Hepatocyte (in vitro differentiated cells): ENCODE results near the gene MFSD1. TPM values are rescaled to one million over a fixed set of nuclear protein-coding genes. Genes with fewer than 3 reads are reported as not detected.

Source experiments
- DNase-seq: peaks from one replicate; pipeline ENCODE4 v3.0.0-alpha.2; 2016; ENCODE audit warnings: low spot score
- H2AFZ ChIP-seq: fragments of 200-600 bp; sonication (generic); 2 replicates; pipeline ENCODE4 v1.6.0; 2016; ENCODE audit warnings: antibody characterized with exemption, mild to moderate bottlenecking
- H3K27ac ChIP-seq: fragments of 200-600 bp; sonication (generic); 2 replicates; pipeline ENCODE4 v1.5.1; 2016; ENCODE audit warnings: mild to moderate bottlenecking
- H3K27me3 ChIP-seq: fragments of 200-600 bp; sonication (generic); 2 replicates; pipeline ENCODE4 v1.6.1; 2016
- H3K36me3 ChIP-seq: fragments of 200-600 bp; sonication (generic); replicated peaks from 2 replicates; pipeline ENCODE4 v1.5.1; 2016; ENCODE audit warnings: low read depth; ENCODE audit not compliant: insufficient read depth
- H3K4me1 ChIP-seq: fragments of 200-600 bp; sonication (generic); 2 replicates; pipeline ENCODE4 v1.5.1; 2016; ENCODE audit warnings: mild to moderate bottlenecking, moderate library complexity; ENCODE audit not compliant: insufficient read depth
- H3K4me2 ChIP-seq: fragments of 200-600 bp; sonication (generic); 2 replicates; pipeline ENCODE4 v1.6.0; 2016
- H3K4me3 ChIP-seq: fragments of 200-600 bp; sonication (generic); 2 replicates; pipeline ENCODE4 v1.5.1; 2016; ENCODE audit warnings: mild to moderate bottlenecking
- H3K79me2 ChIP-seq: fragments of 200-600 bp; sonication (generic); 2 replicates; pipeline ENCODE4 v1.6.0; 2017; ENCODE audit warnings: mild to moderate bottlenecking
- H3K9me2 ChIP-seq: fragments of 200-600 bp; sonication (generic); replicated peaks from 2 replicates; pipeline ENCODE4 v1.6.0; 2017; ENCODE audit warnings: mild to moderate bottlenecking; ENCODE audit not compliant: insufficient read depth
- H3K9me3 ChIP-seq: fragments of 200-600 bp; sonication (generic); 2 replicates; pipeline ENCODE4 v1.5.1; 2016; ENCODE audit warnings: low read depth, mild to moderate bottlenecking
- H4K20me1 ChIP-seq: fragments of 200-600 bp; sonication (generic); 2 replicates; pipeline ENCODE4 v1.6.0; 2016; ENCODE audit warnings: mild to moderate bottlenecking; ENCODE audit not compliant: insufficient read depth, poor library complexity, severe bottlenecking
- CTCF ChIP-seq: fragments of 200-600 bp; sonication (generic); IDR thresholded peaks from 2 replicates; pipeline ENCODE4 v1.5.1; 2016; ENCODE audit warnings: antibody characterized with exemption, mild to moderate bottlenecking; ENCODE audit not compliant: poor library complexity
- EZH2 ChIP-seq: fragments of 200-600 bp; sonication (generic); IDR thresholded peaks from 2 replicates; pipeline ENCODE4 v1.6.1; 2016; ENCODE audit warnings: antibody characterized with exemption, mild to moderate bottlenecking, borderline replicate concordance
- EZH2phosphoT487 ChIP-seq: fragments of 200-600 bp; sonication (generic); IDR thresholded peaks from one replicate; pipeline ENCODE4 v1.6.1; 2018; ENCODE audit warnings: antibody characterized with exemption, mild to moderate bottlenecking, low read depth, moderate library complexity; ENCODE audit not compliant: unreplicated experiment, severe bottlenecking
- WGBS: methylation state at CpG from one replicate; pipeline ENCODE4 v1.1.6; 2016; ENCODE audit warnings: low lambda C conversion rate; ENCODE audit errors: missing lambda C conversion rate; 5-methylcytosine and 5-hydroxymethylcytosine counted together
- polyA plus RNA-seq: library from polyadenylated mRNA; unstranded; fragments of >200 nt; fragmentation: Nextera tagmentation; extraction: Ambion mirVana; gene quantifications from 2 replicates; pipeline ENCODE4 v1.2.1, GENCODE V29; 2016
- total RNA-seq: library from RNA; depleted of rRNA; stranded (reverse); fragments of >200 nt; gene quantifications from 2 replicates; pipeline ENCODE4 v1.2.3, GENCODE V29; 2014

MFSD1 gene
- total and polyA plus RNA-seq, 2 experiments from 2014 or later = 58.6 to 74.9 TPM

DNA sequence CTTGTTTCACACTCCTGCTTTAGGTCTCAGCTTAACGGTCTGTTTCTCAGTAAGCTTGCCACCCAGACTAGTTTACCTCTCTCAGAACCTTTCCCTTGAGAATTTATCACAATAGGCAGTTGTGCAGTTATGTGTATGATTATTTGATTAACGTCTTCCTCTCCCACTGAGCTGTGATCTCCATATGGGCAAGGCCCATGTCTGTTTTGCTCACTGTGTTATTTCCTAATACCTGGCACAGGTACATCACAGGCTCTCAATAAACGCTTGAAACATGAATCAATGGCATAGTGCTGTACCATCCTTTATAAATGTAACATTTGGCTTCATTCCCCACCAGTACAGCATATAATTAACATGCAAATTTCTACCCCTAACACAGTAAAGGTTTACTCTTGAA, 40.5 kb upstream of the MFSD1 start:
- WGBS = 91% methylated on average over 3 of the region's 3 CpGs
- Histone ChIP-seq H3K27ac (no peak overlapping the region), H4K20me1 (no peaks in the 10 kb centered on the region), H3K27me3 (no peaks in the 10 kb centered on the region), H3K4me3 (no peak overlapping the region), H3K9me3 (no peaks in the 10 kb centered on the region), H3K4me2 (no peak overlapping the region), H3K9me2 (no peaks in the 10 kb centered on the region), H3K36me3 (no peaks in the 10 kb centered on the region), H3K79me2 (no peaks in the 10 kb centered on the region), H2AFZ (no peak overlapping the region), H3K4me1 (no peaks in the 10 kb centered on the region)
- DNase-seq = no peak
- TF ChIP-seq EZH2 = no peak
- TF ChIP-seq CTCF = no peak
- TF ChIP-seq EZH2phosphoT487 = no peak

DNA sequence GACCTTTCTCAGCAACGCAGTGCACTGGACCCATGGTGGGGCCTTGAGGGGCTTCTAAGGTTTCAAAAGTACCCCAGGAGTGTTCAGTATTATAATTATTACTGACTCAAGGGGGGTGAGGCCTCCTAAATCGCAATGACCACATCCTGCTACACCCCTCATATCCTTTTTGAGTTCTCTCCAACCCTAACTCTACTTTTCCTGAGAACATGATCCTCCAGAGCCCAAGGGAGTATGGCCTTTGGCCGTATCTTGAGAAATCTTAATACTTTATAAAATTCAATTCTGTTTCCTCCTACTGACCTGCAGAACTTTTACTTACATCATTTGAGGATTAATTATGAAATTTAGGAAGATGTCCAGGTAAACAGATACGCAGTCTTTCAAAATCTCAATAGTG, 39.2 kb upstream of the MFSD1 start:
- TF ChIP-seq EZH2phosphoT487 (no peak), CTCF (no peak), EZH2 (no peak)
- no peak overlapping the region for H3K4me3 ChIP-seq
- DNase-seq = no peak
- H3K27ac ChIP-seq = no peak overlapping the region
- H2AFZ ChIP-seq = no peak overlapping the region
- H3K79me2 ChIP-seq = no peaks in the 10 kb centered on the region
- H3K4me1 ChIP-seq = peaks cover 2% of the 10 kb centered on the region
- no peaks in the 10 kb centered on the region for H3K27me3 ChIP-seq
- H3K4me2 ChIP-seq = no peak overlapping the region
- WGBS = 95% methylated on average over 4 of the region's 4 CpGs
- no peaks in the 10 kb centered on the region for H3K9me2 ChIP-seq
- no peaks in the 10 kb centered on the region for H4K20me1 ChIP-seq
- no peaks in the 10 kb centered on the region for H3K9me3 ChIP-seq
- no peaks in the 10 kb centered on the region for H3K36me3 ChIP-seq

DNA sequence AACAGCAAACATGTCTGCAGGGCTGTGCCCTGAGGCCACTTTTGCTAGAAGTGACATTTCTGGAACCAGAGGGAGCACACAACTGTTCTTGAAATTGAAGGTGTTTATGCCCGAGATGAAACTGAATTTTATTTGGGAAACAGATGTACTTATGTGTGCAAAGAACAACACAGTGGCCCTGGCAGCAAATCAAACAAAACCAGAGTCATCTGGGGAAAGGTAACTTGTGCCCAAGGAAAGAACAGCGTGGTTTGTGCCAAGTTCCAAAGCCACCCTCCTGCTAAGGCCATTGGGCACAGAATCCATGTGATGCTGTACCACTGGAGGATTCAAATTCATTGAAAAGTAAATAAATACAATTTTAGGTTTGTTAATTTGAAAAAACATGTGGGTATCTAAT, 38.4 kb upstream of the MFSD1 start:
- no peak for DNase-seq
- WGBS = 74% methylated on average over 2 of the region's 2 CpGs
- H3K27me3 ChIP-seq = no peaks in the 10 kb centered on the region
- no peak overlapping the region for H3K4me3 ChIP-seq
- peaks cover 10% of the 10 kb centered on the region for H3K4me1 ChIP-seq
- H3K36me3 ChIP-seq = no peaks in the 10 kb centered on the region
- no peaks in the 10 kb centered on the region for H3K79me2 ChIP-seq
- no peaks in the 10 kb centered on the region for H4K20me1 ChIP-seq
- TF ChIP-seq CTCF (no peak), EZH2phosphoT487 (no peak), EZH2 (no peak)
- H3K9me3 ChIP-seq = no peaks in the 10 kb centered on the region
- H3K9me2 ChIP-seq = no peaks in the 10 kb centered on the region
- H2AFZ ChIP-seq = no peak overlapping the region
- H3K4me2 ChIP-seq = no peak overlapping the region
- no peak overlapping the region for H3K27ac ChIP-seq

GRCh38 chr3:158765518-158766205, 36.2 kb upstream of the MFSD1 start:
- peaks cover 29% of the 10 kb centered on the region for H3K4me1 ChIP-seq
- H4K20me1 ChIP-seq = no peaks in the 10 kb centered on the region
- no peak overlapping the region for H3K27ac ChIP-seq
- no peak for TF ChIP-seq CTCF
- TF ChIP-seq EZH2 = no peak
- TF ChIP-seq EZH2phosphoT487 = no peak
- WGBS = 95% methylated on average over 3 of the region's 3 CpGs
- H3K9me3 ChIP-seq = no peaks in the 10 kb centered on the region
- no peak overlapping the region for H3K4me3 ChIP-seq
- H2AFZ ChIP-seq = no peak overlapping the region
- no peaks in the 10 kb centered on the region for H3K9me2 ChIP-seq
- H3K27me3 ChIP-seq = no peaks in the 10 kb centered on the region
- no peak for DNase-seq
- H3K4me2 ChIP-seq = no peak overlapping the region
- no peaks in the 10 kb centered on the region for H3K36me3 ChIP-seq
- H3K79me2 ChIP-seq = no peaks in the 10 kb centered on the region
